Muscle of arm (tissue), 12 donors: ENCODE results near the gene PEMT. TPM values are rescaled to one million over a fixed set of nuclear protein-coding genes. Genes with fewer than 3 reads are reported as not detected.

ENCODE experiments used
- DNase-seq: peaks from one replicate; pipeline ENCODE4 v3.0.0-alpha.2; 2013
- polyA plus RNA-seq, 12 donors: library from polyadenylated mRNA; unstranded; fragments of 120-200 nt; gene quantifications; one replicate each; pipeline ENCODE4 v1.2.1, GENCODE V29; 2013; ENCODE audit not compliant: insufficient read length in 12 of 12

The PEMT gene
- polyA plus RNA-seq, 12 donors: 19.8 to 41.5 (median 22.6) TPM; not detected in 1

DNA sequence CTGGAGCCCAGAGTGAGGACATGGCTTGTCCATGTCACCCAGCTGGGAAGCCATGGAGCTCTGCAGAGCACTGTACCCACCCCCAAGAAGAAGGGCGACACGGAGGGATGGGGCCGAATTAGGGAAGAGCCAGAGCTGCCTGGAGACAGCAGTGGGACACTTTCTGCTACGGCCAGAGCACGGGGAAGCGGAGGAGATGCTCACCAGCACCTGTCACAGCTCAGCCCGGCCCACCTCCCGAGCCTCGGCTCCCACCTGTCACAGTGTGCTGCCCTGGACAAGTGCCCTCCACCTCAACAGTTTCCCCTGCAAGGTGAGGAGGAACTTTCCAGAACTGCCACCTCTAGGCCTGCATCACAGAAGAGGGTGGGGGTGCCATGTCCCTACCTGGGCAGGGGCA is 36.4 kb downstream of the PEMT start:
- no peak for DNase-seq

DNA sequence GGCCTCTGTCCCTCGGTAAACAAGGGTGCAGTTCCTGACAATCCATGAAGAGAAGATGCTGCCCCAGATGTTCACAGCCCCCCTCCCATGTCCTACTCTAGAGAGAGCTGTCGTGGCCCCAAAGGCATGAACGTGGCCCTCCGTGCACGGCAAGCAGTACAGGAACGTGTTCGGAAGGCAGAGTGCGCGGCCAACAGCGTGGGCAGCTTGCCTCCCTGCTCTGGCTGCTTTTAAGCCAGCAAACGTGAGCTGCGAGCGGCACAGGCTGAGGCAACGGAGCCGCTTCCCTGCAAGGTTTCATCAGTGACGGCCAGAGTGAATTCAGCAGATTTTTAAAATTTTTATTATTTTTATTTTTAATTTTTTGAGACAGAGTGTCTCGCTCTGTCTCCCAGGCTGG is 37.2 kb downstream of the PEMT start:
- no peak for DNase-seq

DNA sequence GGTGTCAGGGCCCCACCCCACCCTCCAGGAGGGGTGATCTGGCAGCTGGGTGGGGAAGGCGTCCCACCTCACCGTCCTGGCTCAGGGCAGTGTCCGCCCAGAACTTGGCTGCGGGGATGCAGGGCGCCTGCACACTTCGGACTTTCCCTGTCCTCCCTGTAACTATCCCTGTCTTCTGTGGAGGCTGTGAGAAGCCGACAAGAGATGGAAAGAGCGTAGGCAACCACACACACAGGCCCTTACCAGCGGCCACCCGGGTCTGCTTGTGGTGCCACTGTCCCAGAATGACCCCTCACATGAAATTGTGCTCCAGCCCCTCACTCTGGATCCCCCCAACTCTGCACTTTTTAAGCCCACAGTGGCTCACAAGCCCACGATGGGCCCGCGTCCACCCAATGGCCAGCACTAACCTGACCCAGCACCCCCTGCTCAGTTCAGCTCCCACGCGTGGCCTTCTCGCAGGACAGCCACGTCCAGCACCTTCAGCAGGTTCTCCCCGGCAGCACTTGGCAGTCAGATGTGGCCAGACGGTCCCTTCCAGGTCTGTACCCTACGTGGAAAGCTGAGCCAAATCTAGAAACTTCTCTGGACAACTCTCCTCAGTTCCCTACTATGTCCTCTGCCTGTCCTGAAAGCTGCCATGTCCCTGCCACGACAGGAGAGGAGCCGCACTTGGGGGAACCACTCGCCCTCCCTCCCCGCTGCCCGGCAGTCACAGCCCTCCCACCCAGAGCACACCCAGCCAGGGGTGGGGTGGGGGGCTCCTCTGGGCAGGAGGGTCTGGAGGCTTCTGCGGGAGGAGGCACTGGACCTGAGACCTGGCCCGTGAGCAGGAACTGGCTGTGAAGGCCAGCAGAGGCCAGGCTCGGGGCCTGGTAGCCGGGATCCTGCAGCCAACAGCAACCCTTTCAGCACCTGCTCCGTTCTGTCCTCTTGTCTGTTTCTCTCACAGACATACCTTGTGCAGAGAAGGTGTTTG is 38.0 kb downstream of the PEMT start:
- DNase-seq: no peak

DNA sequence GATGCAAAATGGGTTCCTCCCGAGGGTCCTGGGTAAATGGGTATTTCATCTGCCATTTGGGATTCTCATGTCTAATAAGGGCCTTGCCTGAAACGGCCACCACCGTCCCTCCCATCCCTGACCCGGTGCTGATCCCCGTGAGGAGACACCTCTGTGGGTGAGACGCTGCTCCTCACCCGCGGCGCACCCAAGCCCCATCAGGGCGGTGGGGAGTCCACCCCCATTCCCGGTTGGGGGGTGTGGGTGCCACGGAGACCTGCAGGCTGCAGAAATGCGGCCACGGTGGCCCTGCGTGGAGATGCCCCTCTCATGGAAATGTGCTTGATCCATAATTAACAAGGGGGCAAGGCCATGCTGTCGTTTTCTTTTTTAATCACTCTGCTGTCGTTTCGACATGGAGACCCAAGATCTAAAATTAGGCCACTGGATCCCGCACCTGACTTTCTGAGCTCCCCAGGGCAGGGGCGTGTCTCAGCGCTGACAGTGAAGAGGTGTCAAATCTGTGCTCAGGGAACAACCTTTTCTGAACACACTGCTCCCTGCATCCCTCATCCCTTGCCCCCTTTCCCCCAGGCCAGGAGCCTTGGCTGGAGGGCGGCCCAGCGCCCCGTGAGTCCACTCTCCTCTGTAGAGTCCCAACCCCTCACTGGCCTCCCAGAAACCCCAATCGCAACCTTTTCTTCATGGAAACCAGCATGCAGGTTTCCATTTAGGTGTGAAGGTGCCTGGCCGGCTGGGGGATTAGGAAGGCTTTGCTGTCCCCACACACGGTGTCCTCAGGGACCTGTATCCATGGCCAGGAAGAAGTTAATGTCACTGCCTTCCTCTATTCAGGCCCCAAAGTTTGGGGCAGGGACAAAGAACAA is 38.9 kb downstream of the PEMT start:
- no peak for DNase-seq

DNA sequence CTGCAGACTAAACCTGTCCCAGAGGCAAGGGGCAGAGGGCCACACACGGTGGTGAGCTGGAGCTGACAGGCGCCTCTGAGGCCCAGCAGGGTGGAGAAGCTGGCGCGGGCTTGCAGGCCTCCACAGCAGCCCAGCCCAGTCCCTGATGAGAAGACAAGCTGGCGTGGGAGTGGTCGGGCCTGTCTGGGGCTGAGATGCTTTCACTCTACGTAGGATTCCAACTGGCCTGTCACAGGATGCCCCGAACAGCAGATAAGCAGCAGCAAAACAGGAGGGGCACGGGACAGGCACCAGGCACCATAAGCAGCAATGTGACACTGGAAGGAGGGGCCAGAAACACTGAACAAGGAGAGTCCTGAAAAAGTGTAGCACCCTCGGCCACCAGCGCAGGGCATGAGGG is 40.1 kb downstream of the PEMT start:
- DNase-seq: no peak

DNA sequence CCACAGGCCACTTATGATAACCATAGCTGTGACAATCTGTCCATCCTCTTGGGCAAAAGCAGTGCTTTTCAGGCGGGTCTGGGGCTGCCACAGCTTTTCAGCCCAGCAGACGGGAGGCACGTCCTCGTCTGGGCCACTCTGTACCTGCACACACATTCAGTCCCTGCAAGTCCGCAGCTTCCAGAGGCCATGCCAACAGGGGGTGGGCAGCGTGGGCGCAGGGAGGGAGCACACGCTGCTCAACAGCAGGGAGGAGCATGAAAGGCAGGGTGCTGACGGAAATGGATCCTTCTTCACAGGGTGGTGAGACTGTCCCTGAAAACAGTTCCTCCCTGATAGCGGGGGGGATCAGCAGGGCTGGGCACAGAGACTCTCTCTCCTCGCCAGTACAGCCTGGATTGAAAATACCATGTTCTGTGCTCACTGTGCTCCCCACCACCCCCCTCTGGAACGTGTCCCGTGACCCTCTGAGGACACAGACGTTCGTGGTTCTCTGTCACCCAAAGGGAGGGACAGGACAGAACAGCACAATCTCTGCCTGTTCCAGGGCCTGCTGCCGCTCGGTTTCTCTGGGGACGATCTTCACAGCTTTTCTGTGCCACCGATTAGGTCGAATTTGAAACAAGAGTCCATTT is 41.7 kb downstream of the PEMT start:
- no peak for DNase-seq

DNA sequence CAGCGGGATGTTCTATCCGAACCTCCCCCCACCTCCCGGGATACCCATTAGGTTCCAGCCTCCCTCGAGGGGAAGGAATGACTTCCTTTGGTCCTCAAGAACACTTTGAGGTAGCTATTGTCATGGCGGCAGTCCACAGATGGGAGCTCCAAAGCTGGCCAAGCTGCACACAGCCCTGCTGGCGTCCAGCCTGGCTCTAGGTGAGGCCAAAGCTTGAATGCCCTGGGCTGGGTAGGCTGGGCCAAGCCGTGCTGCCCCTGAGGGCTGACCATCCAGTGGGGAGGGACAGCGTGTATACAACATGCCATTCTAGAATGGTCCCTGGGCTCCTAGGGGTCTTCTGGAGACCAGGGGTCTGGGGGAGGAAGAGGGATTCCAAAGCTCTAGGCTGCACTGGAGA is 43.5 kb downstream of the PEMT start:
- DNase-seq: no peak

DNA sequence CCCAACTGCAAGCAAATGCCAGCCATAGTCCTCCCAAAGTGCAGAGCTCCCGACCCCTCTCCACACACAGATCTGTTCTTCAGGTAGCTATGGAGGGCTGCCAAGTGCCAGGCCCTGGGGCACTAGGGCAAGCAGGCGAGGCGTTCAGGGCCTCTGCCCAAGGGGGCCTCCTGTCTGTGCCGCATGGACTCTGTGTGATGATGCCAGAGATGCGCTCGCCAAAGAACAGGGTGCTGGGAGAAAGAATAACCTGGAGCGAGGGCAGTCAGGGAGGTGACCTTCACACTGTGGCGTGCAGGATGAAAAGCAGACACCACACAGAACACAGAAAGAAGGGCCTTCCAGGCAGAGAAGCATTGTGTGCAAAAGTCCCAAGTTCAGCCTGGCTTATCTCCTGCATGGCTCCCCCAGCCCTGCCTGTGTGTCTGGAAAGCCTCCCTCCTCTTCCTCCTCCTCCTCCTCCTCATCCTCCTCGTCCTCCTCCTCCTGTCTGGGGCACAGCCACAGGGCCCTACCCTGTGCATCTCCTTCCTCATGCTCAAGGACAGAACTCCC is 44.2 kb downstream of the PEMT start:
- no peak for DNase-seq

DNA sequence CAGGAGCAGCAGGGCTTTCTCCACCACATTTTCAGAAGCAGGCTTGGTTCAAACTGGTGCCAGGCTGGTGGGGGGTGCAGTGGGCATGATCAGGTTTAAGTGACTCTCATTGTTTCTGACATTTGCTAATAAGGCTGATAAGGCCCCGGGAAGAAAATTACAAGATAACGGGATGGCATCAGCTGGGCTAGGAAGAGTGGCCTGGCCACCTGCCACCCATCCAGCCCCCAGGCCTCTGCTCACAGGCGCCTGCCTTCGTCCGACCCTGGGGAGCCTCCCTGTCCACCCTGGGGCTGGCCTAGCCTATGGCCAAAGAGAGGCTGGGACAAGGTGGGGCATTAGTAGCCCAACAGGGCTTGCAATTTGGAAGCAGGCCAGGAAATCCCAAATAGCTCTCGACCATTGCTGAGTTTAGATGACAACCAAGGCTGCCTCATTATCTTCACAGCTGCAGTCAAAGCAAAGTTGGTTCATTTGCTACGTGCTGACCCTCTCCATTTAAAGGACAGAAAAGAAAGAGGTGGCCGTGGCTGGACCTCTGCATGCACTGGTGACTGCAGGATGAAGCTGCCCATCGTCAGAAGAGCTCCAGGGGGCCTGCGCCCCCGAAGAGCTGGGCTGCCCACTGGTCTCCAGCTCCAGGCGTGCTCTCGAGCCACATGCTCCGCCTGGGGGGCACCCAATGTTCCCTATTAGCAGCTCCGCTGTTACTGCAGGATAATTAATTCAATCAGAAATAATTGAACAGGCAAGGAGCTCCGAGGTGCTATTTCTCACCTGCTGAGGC is 44.9 kb downstream of the PEMT start:
- no peak for DNase-seq

DNA sequence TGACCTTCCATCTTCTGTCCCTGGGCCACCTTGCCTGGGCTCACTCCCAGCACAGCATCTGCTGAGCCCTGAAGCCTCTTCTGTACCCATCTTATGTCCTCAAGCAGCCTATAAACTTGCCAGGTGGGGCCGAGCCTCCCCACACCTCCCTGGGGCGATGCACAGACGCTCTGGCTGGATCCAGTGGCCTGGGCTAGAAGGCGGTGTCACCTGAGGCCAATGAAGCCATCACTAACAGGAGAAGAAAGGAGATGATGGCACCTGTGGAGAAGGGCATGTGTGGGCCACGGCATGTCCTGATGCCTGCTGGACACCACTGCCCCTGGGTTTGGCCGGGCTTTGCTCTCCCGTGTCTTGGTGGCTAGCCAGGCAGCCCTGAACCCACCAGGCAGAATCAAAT is 45.5 kb downstream of the PEMT start:
- DNase-seq: no peak

DNA sequence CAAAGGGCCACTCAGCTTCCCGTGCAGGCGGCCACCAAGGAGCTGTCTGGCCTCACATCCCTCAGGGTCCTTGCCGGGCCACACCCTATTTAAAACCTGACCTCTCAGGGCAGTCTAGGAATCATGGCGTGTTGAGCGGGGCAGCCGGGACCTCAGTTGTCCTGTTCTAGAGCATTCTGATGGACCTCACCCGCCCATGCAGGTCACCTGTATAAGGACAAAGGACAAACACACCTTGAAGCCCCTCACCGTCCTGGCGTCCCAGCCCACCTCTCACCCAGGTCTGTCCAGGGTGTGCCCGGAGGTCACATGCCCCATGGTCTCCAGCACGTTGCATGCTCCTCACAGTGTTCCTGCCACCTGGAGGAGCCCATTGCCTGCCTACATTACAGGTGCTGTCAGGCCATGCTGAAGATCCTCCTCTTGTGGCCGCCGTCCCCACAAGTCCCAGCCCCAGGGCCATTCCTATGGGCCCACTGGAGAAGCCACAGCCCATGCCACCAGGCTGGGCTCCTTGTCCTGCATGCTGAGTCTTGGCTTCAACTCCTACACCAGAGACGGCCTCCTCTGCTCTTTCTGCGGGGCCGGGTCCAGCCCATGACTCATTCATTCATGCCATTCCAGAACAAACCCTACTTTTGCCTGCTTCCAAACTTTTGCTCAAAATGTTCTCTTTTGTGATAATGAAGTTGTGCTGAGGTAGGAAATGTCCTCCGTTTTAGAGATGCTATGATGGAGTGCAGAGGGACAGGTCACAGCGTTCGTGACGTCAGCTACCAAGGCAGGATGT is 46.3 kb downstream of the PEMT start:
- DNase-seq: no peak

DNA sequence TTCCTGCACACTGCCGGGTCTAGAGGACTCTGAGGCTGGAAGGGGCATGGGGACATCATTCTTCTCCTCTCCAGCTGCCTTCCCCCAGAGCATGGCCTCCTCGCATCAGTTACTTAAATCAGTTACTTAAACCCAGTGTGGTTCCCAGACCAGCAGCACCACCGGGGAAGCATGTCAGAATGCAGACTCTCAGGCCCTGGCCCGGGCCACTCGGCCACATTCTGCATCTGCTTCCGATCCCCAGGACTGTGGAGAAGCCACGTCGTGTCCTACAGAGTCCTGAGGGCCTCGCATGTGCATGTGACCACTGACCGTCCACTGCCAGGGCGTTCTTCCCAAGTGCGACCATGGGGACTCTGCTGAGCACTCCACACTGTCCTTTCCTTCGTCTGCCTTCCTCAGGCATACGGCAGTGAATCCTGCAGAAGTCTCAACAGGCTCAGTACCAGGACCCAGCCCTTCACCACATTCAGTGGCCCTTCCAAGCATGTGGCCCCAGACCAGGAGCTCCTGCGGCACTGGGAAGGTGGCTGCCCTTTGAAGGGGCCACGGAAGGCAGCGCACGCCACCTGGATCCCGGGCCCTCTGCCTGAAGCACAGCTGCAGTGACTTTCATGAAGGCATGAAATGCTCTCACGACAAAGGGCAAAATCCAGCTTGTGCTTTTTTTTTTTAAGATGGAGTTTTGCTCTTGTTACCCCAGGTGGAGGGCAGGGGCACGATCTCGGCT is 48.4 kb downstream of the PEMT start:
- no peak for DNase-seq

DNA sequence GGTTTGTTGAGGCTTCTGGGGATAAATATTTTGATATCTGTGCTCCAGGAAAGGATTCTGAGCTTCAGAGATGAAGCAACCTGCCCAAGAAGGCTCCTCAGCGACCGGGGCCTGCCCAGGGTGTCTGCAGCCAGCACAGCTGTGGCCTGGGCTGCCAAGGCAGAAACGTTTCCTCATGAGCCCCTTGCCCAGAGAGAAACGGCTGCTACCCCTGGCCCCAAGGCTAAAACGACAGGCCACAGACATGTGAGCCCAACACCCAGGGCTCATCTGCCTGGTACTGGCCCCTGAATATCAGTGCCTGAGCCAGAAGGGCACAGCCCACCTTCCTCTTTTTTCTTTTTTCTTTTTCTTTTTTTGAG is 49.9 kb downstream of the PEMT start:
- DNase-seq: no peak

DNA sequence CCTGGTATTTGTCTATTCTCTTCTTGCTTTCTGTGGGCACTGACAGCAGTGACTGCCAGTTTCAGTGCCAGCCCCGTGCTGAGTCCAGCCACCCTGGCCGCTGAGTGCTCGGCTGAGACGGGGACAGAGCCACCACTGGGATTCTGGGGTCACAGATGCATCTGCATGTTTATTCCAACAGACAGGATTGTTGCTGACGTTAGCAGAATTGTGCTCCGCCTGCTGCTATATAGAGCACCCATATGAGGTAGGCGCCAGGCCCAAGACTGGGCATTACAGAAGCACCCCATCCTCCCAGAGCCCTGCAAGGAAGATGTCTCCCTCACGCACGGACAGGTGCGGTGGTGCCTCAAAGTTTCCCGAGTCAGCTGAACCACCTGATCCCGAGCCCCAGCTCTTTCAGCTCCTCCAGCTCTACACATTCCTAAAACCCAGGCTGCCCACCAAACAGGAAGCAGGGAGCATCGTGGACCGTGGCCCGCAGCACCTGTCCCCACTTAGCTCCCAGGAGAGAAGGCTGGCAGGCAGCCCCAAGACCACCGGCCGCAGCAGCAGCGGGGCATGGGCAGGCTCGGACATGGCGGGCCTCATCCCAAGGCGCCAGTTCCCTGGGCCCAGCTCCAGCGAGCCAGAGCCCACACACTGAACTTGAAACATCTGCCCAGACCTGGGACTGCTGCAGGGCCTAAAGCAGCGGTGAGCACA is 50.4 kb downstream of the PEMT start:
- DNase-seq: no peak

DNA sequence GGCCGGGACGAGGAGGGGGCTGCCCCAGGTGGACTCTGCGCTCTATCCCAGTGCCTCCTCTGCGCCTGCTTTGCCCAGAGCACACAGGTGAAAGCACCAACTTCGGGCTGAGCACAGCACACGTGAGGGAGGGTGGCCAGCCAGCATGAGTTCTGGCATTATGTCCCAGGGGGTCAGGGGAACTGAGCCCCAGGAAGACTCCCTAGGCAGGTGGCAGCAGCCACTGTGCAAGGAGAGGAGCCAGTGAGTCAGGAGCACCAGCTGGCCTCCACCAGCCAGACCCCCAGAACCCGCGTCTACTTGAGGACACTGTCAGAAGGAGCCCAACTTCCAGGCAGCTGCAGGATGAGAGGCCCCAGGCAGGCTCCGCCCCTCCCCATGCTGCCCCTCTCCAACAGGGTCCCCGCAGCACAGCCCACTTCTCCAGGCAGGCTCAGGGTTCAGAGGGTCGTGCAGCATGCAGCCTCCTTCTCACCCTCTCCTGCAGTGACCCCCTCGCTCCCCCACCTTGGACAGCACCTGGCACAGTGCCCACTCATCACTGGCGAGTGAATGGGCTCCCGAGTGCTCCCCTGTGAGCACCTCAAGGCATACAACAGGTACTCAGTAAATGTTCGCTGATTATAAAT is 51.1 kb downstream of the PEMT start:
- no peak for DNase-seq

DNA sequence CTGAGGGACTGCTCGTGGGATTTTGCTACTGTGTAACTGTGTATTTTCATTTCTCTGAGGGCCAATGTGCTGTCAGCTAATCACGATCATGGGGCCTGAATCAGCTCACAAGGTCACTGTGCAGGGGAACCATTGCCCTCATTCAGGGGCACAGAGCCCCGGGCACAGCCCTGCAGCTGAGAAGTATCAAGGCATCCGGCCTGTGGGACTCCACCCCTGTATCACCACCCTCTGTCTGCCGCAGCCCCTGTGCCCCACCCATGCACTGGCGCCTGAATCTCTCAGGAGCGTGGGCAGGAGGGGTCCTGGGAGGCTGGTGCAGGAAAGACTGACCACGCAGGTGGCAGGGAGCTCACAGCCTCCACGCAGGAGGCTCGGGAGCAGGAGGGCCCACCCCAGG is 51.9 kb downstream of the PEMT start:
- DNase-seq: no peak

DNA sequence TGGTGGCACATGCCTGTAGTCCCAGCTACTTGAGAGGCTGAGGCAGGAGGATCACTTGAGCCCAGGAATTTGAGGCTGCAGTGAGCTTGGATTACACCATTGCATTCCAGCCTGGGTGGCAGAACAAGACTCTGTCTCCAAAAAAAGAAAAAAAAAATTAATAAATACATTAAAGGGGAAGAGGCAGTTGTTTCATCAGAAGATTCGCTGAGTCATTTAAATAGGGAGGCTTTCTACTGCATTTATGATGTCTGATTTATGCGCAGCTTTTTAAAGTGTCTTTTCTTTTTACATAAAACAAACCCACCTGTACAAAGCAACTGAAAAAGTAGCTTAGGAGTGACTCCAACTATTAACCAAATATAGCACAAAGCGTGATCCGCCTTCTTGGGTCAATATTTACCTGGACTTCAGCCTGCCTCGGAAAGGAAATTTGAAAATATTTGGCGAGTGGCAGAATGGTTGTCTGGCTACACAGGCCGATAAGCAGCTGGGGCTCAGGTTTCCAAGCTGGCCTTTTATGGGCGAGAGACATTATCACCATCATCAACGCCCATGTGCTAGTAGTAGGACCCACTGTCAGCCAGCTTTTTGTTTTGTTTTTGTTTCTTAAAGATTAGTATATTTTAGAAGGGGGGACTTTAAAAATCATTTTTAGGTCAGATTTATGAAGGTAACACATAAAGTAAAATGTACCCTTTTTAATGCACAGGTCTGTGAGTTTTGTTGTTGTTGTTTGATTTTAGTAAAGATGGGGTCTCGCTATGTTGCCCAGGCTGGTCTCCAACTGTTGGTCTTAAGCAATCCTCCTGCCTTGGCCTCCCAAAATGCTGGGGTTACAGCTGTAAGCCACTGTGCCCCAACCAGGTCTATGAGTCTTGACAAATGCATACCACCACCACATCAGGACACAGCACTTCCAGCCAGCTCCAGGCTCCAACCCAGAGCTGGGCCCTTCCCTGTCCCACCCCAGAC is 52.8 kb downstream of the PEMT start:
- DNase-seq: no peak
